Keratinocyte (primary cell): ENCODE measurements around the gene TAF1D.

Experiments used
- EZH2 ChIP-seq: IDR thresholded peaks from one replicate; pipeline ENCODE4 v1.6.1; 2012; ENCODE audit warnings: inconsistent platforms, mild to moderate bottlenecking, low read length, moderate library complexity
- TF ChIP-seq, protein P1 (sequence below), 3 experiments: IDR thresholded peaks in 1 of 3; conservative IDR thresholded peaks in 1 of 3; optimal IDR thresholded peaks in 1 of 3; 2 replicates in 2 of 3; 3 replicates in 1 of 3; pipeline versions ENCODE3 to v1.5.1; 2011; ENCODE audit warnings: low read length in 3 of 3, mild to moderate bottlenecking in 3 of 3, moderate library complexity in 2 of 3, control low read depth in 1 of 3, inconsistent platforms in 1 of 3; ENCODE audit not compliant: insufficient read depth in 2 of 3; ENCODE audit errors: extremely low read depth in 1 of 3

DNA sequence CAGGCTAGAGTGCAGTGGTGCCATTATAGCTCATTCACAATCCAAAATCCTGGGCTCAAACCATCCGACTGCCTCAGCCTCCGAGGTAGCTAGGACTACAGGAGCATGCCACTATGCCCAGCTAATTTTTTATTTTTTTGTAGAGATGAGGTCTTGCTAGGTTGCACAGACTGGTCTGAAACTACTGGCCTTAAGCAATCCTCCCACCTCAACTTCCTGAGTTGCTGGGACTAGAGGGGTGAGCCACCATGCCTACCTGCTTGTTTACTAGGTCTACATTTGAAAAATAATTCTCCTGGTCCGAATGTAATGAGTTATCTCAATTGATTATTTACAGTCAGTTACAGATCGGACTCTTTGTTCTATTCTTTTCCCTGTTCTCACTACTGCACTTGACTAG, 22.0 kb downstream of the TAF1D start:
- TF ChIP-seq, protein P1, sequence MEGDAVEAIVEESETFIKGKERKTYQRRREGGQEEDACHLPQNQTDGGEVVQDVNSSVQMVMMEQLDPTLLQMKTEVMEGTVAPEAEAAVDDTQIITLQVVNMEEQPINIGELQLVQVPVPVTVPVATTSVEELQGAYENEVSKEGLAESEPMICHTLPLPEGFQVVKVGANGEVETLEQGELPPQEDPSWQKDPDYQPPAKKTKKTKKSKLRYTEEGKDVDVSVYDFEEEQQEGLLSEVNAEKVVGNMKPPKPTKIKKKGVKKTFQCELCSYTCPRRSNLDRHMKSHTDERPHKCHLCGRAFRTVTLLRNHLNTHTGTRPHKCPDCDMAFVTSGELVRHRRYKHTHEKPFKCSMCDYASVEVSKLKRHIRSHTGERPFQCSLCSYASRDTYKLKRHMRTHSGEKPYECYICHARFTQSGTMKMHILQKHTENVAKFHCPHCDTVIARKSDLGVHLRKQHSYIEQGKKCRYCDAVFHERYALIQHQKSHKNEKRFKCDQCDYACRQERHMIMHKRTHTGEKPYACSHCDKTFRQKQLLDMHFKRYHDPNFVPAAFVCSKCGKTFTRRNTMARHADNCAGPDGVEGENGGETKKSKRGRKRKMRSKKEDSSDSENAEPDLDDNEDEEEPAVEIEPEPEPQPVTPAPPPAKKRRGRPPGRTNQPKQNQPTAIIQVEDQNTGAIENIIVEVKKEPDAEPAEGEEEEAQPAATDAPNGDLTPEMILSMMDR (optimal IDR thresholded peaks at IDR 0.05 in 1 of 3, IDR thresholded peaks at IDR 0.05 in 1 of 3, conservative IDR thresholded peaks at IDR 0.05 in 1 of 3; ENCODE audit: extremely low read depth in 1 of 3, insufficient read depth in 2 of 3, low read length in 3 of 3), result no peak
- TF ChIP-seq EZH2, result no peak
